Activated naive CD8-positive, alpha-beta T cell (primary cell): ENCODE data around the gene PCP4.
"Not testable (repeated sequence)": the region's sequence is repeated elsewhere in the genome, so short reads cannot be mapped to it uniquely, and the experiment has no call there.

ENCODE experiments used
- H3K27ac Mint-ChIP-seq: one replicate; pipeline ENCODE4 v1.8.0; 2021; ENCODE audit warnings: mixed read lengths
- H3K27me3 Mint-ChIP-seq: one replicate; pipeline ENCODE4 v1.8.0; 2021; ENCODE audit warnings: mixed read lengths
- H3K36me3 Mint-ChIP-seq: one replicate; pipeline ENCODE4 v1.8.0; 2021; ENCODE audit warnings: mixed read lengths
- H3K4me1 Mint-ChIP-seq: one replicate; pipeline ENCODE4 v1.8.0; 2021; ENCODE audit warnings: low read depth, mixed read lengths
- H3K4me3 Mint-ChIP-seq: one replicate; pipeline ENCODE4 v1.8.0; 2021; ENCODE audit warnings: mild to moderate bottlenecking, mixed read lengths
- H3K9me3 Mint-ChIP-seq: one replicate; pipeline ENCODE4 v1.8.0; 2021; ENCODE audit warnings: low read depth, mixed read lengths

Gene PCP4

GRCh38 chr21:39885119-39885848 is 18.0 kb downstream of the PCP4 start:
- Mint-ChIP-seq H3K36me3 (no peaks in the 10 kb centered on the region), H3K9me3 (no peaks in the 10 kb centered on the region), H3K4me1 (no peaks in the 10 kb centered on the region), H3K27me3 (no peaks in the 10 kb centered on the region), H3K4me3 (no peak overlapping the region), H3K27ac (no peak overlapping the region)

- no peaks in the 10 kb centered on the region for H3K27me3 Mint-ChIP-seq
- H3K4me3 Mint-ChIP-seq: no peak overlapping the region
- no peaks in the 10 kb centered on the region for H3K36me3 Mint-ChIP-seq
- H3K27ac Mint-ChIP-seq: no peak overlapping the region
- H3K9me3 Mint-ChIP-seq: no peaks in the 10 kb centered on the region
- no peaks in the 10 kb centered on the region for H3K4me1 Mint-ChIP-seq
Measured at GRCh38 chr21:39888848-39889247, 21.6 kb downstream of the PCP4 start.

- Mint-ChIP-seq H3K4me1 (no peaks in the 10 kb centered on the region), H3K36me3 (no peaks in the 10 kb centered on the region), H3K27ac (no peak overlapping the region), H3K4me3 (no peak overlapping the region), H3K27me3 (peaks cover 2% of the 10 kb centered on the region), H3K9me3 (no peaks in the 10 kb centered on the region)
Measured at GRCh38 chr21:39891111-39891510, 23.9 kb downstream of the PCP4 start.

GRCh38 chr21:39891863-39892262 is 24.6 kb downstream of the PCP4 start:
- H3K36me3 Mint-ChIP-seq, H3K4me1 Mint-ChIP-seq, H3K4me3 Mint-ChIP-seq, H3K27me3 Mint-ChIP-seq, H3K27ac Mint-ChIP-seq, H3K9me3 Mint-ChIP-seq: not testable (repeated sequence)

GRCh38 chr21:39900491-39900890 is 33.3 kb downstream of the PCP4 start:
- Mint-ChIP-seq H3K4me3 (no peak overlapping the region), H3K4me1 (no peaks in the 10 kb centered on the region), H3K27me3 (peaks cover 5% of the 10 kb centered on the region), H3K36me3 (no peaks in the 10 kb centered on the region), H3K9me3 (no peaks in the 10 kb centered on the region), H3K27ac (no peak overlapping the region)

GRCh38 chr21:39900911-39901310 is 33.7 kb downstream of the PCP4 start:
- Mint-ChIP-seq H3K4me3 (no peak overlapping the region), H3K4me1 (no peaks in the 10 kb centered on the region), H3K36me3 (no peaks in the 10 kb centered on the region), H3K27me3 (peaks cover 5% of the 10 kb centered on the region), H3K27ac (no peak overlapping the region), H3K9me3 (no peaks in the 10 kb centered on the region)

GRCh38 chr21:39902986-39903385 is 35.7 kb downstream of the PCP4 start:
- Mint-ChIP-seq H3K4me1 (no peaks in the 10 kb centered on the region), H3K36me3 (no peaks in the 10 kb centered on the region), H3K27me3 (no peaks in the 10 kb centered on the region), H3K9me3 (no peaks in the 10 kb centered on the region), H3K27ac (no peak overlapping the region), H3K4me3 (no peak overlapping the region)

GRCh38 chr21:39904457-39904856 is 37.2 kb downstream of the PCP4 start:
- Mint-ChIP-seq H3K4me1 (no peaks in the 10 kb centered on the region), H3K36me3 (no peaks in the 10 kb centered on the region), H3K9me3 (no peaks in the 10 kb centered on the region), H3K27me3 (no peaks in the 10 kb centered on the region), H3K27ac (no peak overlapping the region), H3K4me3 (no peak overlapping the region)

GRCh38 chr21:39908265-39908923 is 41.2 kb downstream of the PCP4 start:
- Mint-ChIP-seq H3K27ac (no peak overlapping the region), H3K27me3 (no peaks in the 10 kb centered on the region), H3K36me3 (no peaks in the 10 kb centered on the region), H3K9me3 (no peaks in the 10 kb centered on the region), H3K4me1 (no peaks in the 10 kb centered on the region), H3K4me3 (no peak overlapping the region)

- Mint-ChIP-seq H3K36me3 (no peaks in the 10 kb centered on the region), H3K27ac (no peak overlapping the region), H3K4me3 (no peak overlapping the region), H3K9me3 (no peaks in the 10 kb centered on the region), H3K4me1 (no peaks in the 10 kb centered on the region), H3K27me3 (no peaks in the 10 kb centered on the region)
Measured at GRCh38 chr21:39911286-39912199, 44.3 kb downstream of the PCP4 start.

- no peak overlapping the region for H3K4me3 Mint-ChIP-seq
- H3K36me3 Mint-ChIP-seq: no peaks in the 10 kb centered on the region
- no peak overlapping the region for H3K27ac Mint-ChIP-seq
- H3K27me3 Mint-ChIP-seq: no peaks in the 10 kb centered on the region
- H3K9me3 Mint-ChIP-seq: no peaks in the 10 kb centered on the region
- H3K4me1 Mint-ChIP-seq: no peaks in the 10 kb centered on the region
Measured at GRCh38 chr21:39913706-39914305, 46.6 kb downstream of the PCP4 start.

- H3K9me3 Mint-ChIP-seq: no peaks in the 10 kb centered on the region
- no peaks in the 10 kb centered on the region for H3K27me3 Mint-ChIP-seq
- H3K27ac Mint-ChIP-seq: no peak overlapping the region
- no peak overlapping the region for H3K4me3 Mint-ChIP-seq
- H3K4me1 Mint-ChIP-seq: no peaks in the 10 kb centered on the region
- no peaks in the 10 kb centered on the region for H3K36me3 Mint-ChIP-seq
Measured at GRCh38 chr21:39915881-39916280, 48.6 kb downstream of the PCP4 start.

- Mint-ChIP-seq H3K4me1 (no peaks in the 10 kb centered on the region), H3K4me3 (no peak overlapping the region), H3K27me3 (no peaks in the 10 kb centered on the region), H3K9me3 (no peaks in the 10 kb centered on the region), H3K27ac (no peak overlapping the region), H3K36me3 (no peaks in the 10 kb centered on the region)
Measured at GRCh38 chr21:39918558-39918957, 51.3 kb downstream of the PCP4 start.

GRCh38 chr21:39923476-39923875 is 56.2 kb downstream of the PCP4 start:
- no peak overlapping the region for H3K4me3 Mint-ChIP-seq
- no peaks in the 10 kb centered on the region for H3K4me1 Mint-ChIP-seq
- H3K36me3 Mint-ChIP-seq: no peaks in the 10 kb centered on the region
- H3K9me3 Mint-ChIP-seq: no peaks in the 10 kb centered on the region
- no peak overlapping the region for H3K27ac Mint-ChIP-seq
- H3K27me3 Mint-ChIP-seq: no peaks in the 10 kb centered on the region
